HG02884 (cell line): ENCODE results near the gene FURIN.
"Not testable (repeated sequence)": the region's sequence is repeated elsewhere in the genome, so short reads cannot be mapped to it uniquely, and the experiment has no call there.

Experiments used
- ATAC-seq: cut with Tn5 transposase; IDR thresholded peaks from one replicate; pipeline ENCODE4 v1.9.1; 2021; ENCODE audit warnings: mild to moderate bottlenecking, moderate library complexity; ENCODE audit not compliant: unreplicated experiment

Gene FURIN

GRCh38 chr15:90840954-90841353 lies 27.4 kb upstream of the FURIN start:
- no peak for ATAC-seq

- ATAC-seq, result no peak
Observed at GRCh38 chr15:90844696-90845095, 23.7 kb upstream of the FURIN start.

- ATAC-seq, result peak; percentile 92
Observed at GRCh38 chr15:90845201-90845949, 23.0 kb upstream of the FURIN start.

- ATAC-seq, result not testable (repeated sequence)
Observed at GRCh38 chr15:90849424-90849823, 19.0 kb upstream of the FURIN start.

GRCh38 chr15:90851114-90851513 lies 17.3 kb upstream of the FURIN start:
- ATAC-seq, result no peak

GRCh38 chr15:90851940-90852339 lies 16.4 kb upstream of the FURIN start:
- no peak for ATAC-seq

GRCh38 chr15:90855139-90855538 lies 13.2 kb upstream of the FURIN start:
- no peak for ATAC-seq

- no peak for ATAC-seq
Observed at GRCh38 chr15:90857337-90857736, 11.1 kb upstream of the FURIN start.

- no peak for ATAC-seq
Observed at GRCh38 chr15:90857883-90858443, 10.4 kb upstream of the FURIN start.

GRCh38 chr15:90859234-90860131 lies 8.9 kb upstream of the FURIN start:
- no peak for ATAC-seq

- no peak for ATAC-seq
Observed at GRCh38 chr15:90860450-90860849, 7.9 kb upstream of the FURIN start.

GRCh38 chr15:90860942-90861675 lies 7.3 kb upstream of the FURIN start:
- ATAC-seq, result no peak

- ATAC-seq, result no peak
Observed at GRCh38 chr15:90862487-90862886, 5.9 kb upstream of the FURIN start.

- ATAC-seq, result no peak
Observed at GRCh38 chr15:90862964-90863778, 5.2 kb upstream of the FURIN start.

- ATAC-seq, result no peak
Observed at GRCh38 chr15:90863987-90864386, 4.4 kb upstream of the FURIN start.

GRCh38 chr15:90864507-90864906 lies 3.9 kb upstream of the FURIN start:
- ATAC-seq, result no peak

- no peak for ATAC-seq
Observed at GRCh38 chr15:90865702-90866101, 2.7 kb upstream of the FURIN start.

- no peak for ATAC-seq
Observed at GRCh38 chr15:90866161-90866715, 2.1 kb upstream of the FURIN start.

GRCh38 chr15:90866800-90867199 lies 1.6 kb upstream of the FURIN start:
- no peak for ATAC-seq

GRCh38 chr15:90869140-90869541 lies 753 bp downstream of the FURIN start:
- ATAC-seq, result no peak
